Measurements from ENCODE around the gene JPT2. TPM values are rescaled to one million over a fixed set of nuclear protein-coding genes. Genes with fewer than 3 reads are reported as not detected.

JPT2 gene
- total and polyA plus RNA-seq, 10 donors, result 8.2 to 30.5 (median 17.7) TPM

- no peak for DNase-seq
- intact Hi-C loops (cut with DNase I; ENCODE audit: low total_unique reads), result no loop called here
- no peak overlapping the region for H3K27ac ChIP-seq
- 86 to 94% (median 88%) methylated on average over 13 of the region's 13 CpGs for WGBS, 5 donors
- no peaks in the 10 kb centered on the region for H3K27me3 ChIP-seq (replicated peaks in 1 of 7)
- TF ChIP-seq POLR2A (IDR thresholded peaks at IDR 0.05), result no peak
- no peak for TF ChIP-seq CTCF (IDR thresholded peaks at IDR 0.05 in 8 of 11, conservative IDR thresholded peaks at IDR 0.05 in 3 of 11)
- TF ChIP-seq POLR2AphosphoS5 (IDR thresholded peaks at IDR 0.05), result no peak
- no peaks in the 10 kb centered on the region for H3K9me3 ChIP-seq
- H3K4me1 ChIP-seq, result peaks cover 0 to 12% (median 5%) of the 10 kb centered on the region in 6 donors
- H3K36me3 ChIP-seq, result peaks cover 0 to 100% (median 74%) of the 10 kb centered on the region in 6 donors
- no peak overlapping the region for H3K4me3 ChIP-seq
These were observed 43.0 kb upstream of the JPT2 start for GRCh38 chr16:1635070-1635469.

GRCh38 chr16:1637526-1637925, 40.6 kb upstream of the JPT2 start:
- peaks cover 0 to 100% (median 78%) of the 10 kb centered on the region in 6 donors for H3K36me3 ChIP-seq
- no peak for DNase-seq
- intact Hi-C loops (cut with DNase I; ENCODE audit: low total_unique reads), result no loop called here

GRCh38 chr16:1638757-1639156, 39.3 kb upstream of the JPT2 start:
- Histone ChIP-seq H3K27me3 (replicated peaks in 1 of 7) (no peaks in the 10 kb centered on the region), H3K36me3 (peaks cover 4 to 100% (median 77%) of the 10 kb centered on the region in 6 donors), H3K27ac (peak overlapping the region in 1 of 8 donors; percentile 55), H3K9me3 (no peaks in the 10 kb centered on the region), H3K4me3 (no peak overlapping the region), H3K4me1 (peaks cover 0 to 25% (median 9%) of the 10 kb centered on the region in 6 donors)
- WGBS, 5 donors, result 81 to 97% (median 95%) methylated on average over 7 to 8 of the region's 8 CpGs
- no peak for DNase-seq
- TF ChIP-seq POLR2A (IDR thresholded peaks at IDR 0.05) (no peak), CTCF (IDR thresholded peaks at IDR 0.05 in 8 of 11, conservative IDR thresholded peaks at IDR 0.05 in 3 of 11) (no peak), POLR2AphosphoS5 (IDR thresholded peaks at IDR 0.05) (no peak)
- intact Hi-C loops (cut with DNase I; ENCODE audit: low total_unique reads), result no loop called here

More at GRCh38 chr16:1637526-1637925, 40.6 kb upstream of the JPT2 start:
- no peaks in the 10 kb centered on the region for H3K9me3 ChIP-seq
- H3K27me3 ChIP-seq (replicated peaks in 1 of 7), result no peaks in the 10 kb centered on the region
- TF ChIP-seq POLR2A (IDR thresholded peaks at IDR 0.05) (no peak), CTCF (IDR thresholded peaks at IDR 0.05 in 8 of 11, conservative IDR thresholded peaks at IDR 0.05 in 3 of 11) (no peak), POLR2AphosphoS5 (IDR thresholded peaks at IDR 0.05) (no peak)
- H3K4me1 ChIP-seq, result peaks cover 0 to 25% (median 9%) of the 10 kb centered on the region in 6 donors
- H3K4me3 ChIP-seq, result no peak overlapping the region
- WGBS, 5 donors, result 84 to 93% (median 90%) methylated on average over 11 of the region's 11 CpGs
- peak overlapping the region in 2 of 8 donors; percentile 28 to 39 for H3K27ac ChIP-seq

GRCh38 chr16:1639282-1639681, 38.8 kb upstream of the JPT2 start:
- Histone ChIP-seq H3K9me3 (no peaks in the 10 kb centered on the region), H3K27me3 (replicated peaks in 1 of 7) (no peaks in the 10 kb centered on the region), H3K4me1 (peaks cover 0 to 26% (median 9%) of the 10 kb centered on the region in 6 donors), H3K27ac (peak overlapping the region in 3 of 8 donors; percentile 55 to 66 (median 58)), H3K36me3 (peaks cover 4 to 100% (median 77%) of the 10 kb centered on the region in 6 donors), H3K4me3 (no peak overlapping the region)
- 80 to 88% (median 82%) methylated on average over 2 of the region's 2 CpGs for WGBS, 5 donors
- intact Hi-C loops (cut with DNase I; ENCODE audit: low total_unique reads), result no loop called here
- DNase-seq, result no peak
- TF ChIP-seq POLR2AphosphoS5 (IDR thresholded peaks at IDR 0.05) (no peak), POLR2A (IDR thresholded peaks at IDR 0.05) (no peak)
